ENCODE results near the gene ITIH3. TPM values are rescaled to one million over a fixed set of nuclear protein-coding genes. Genes with fewer than 3 reads are reported as not detected.

Gene ITIH3
- total and polyA plus RNA-seq, 4 donors: 0.92 to 6.2 (median 3.0) TPM

DNA sequence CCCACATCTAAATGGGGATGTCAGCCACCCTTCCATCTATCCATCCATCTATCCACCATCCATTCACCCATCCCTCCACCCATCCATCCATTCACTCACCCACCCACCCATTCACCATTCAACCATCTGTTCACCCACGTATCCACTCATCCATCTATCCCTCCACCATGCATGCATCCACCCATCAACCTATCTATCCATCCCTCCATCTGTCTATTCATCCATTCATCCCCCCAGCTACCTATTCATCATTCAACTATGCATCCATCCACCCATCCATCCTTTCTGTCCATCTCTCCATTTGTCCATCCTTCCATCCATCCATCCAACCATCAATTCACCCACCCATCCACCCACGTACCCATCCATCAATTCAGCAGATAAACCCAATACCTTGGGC lies 14.6 kb downstream of the ITIH3 start:
- Histone ChIP-seq H3K27me3 (ENCODE audit: control insufficient read depth, insufficient read depth, low read length) (no peaks in the 10 kb centered on the region), H3K4me3 (ENCODE audit: low read depth, low read length) (no peak overlapping the region), H3K4me1 (ENCODE audit: control insufficient read depth, insufficient read depth, low read length) (no peaks in the 10 kb centered on the region), H3K9me3 (ENCODE audit: control insufficient read depth, insufficient read depth, low read length) (no peaks in the 10 kb centered on the region), H3K36me3 (ENCODE audit: control insufficient read depth, insufficient read depth, low read length) (no peaks in the 10 kb centered on the region), H3K27ac (ENCODE audit: low read depth, low read length) (no peak overlapping the region)
- DNase-seq (ENCODE audit: low read depth in 4 of 6, low spot score in 6 of 6): no peak
- 79% methylated on average over 1 of the region's 2 CpGs for WGBS (ENCODE audit: insufficient coverage)

GRCh38 chr3:52809662-52810377 lies 15.2 kb downstream of the ITIH3 start:
- Histone ChIP-seq H3K36me3 (ENCODE audit: control insufficient read depth, insufficient read depth, low read length) (no peaks in the 10 kb centered on the region), H3K4me1 (ENCODE audit: control insufficient read depth, insufficient read depth, low read length) (no peaks in the 10 kb centered on the region), H3K4me3 (ENCODE audit: low read depth, low read length) (no peak overlapping the region), H3K9me3 (ENCODE audit: control insufficient read depth, insufficient read depth, low read length) (no peaks in the 10 kb centered on the region), H3K27me3 (ENCODE audit: control insufficient read depth, insufficient read depth, low read length) (no peaks in the 10 kb centered on the region), H3K27ac (ENCODE audit: low read depth, low read length) (no peak overlapping the region)
- no peak for DNase-seq (ENCODE audit: low read depth in 4 of 6, low spot score in 6 of 6)
- 72% methylated on average over 6 of the region's 7 CpGs for WGBS (ENCODE audit: insufficient coverage)

DNA sequence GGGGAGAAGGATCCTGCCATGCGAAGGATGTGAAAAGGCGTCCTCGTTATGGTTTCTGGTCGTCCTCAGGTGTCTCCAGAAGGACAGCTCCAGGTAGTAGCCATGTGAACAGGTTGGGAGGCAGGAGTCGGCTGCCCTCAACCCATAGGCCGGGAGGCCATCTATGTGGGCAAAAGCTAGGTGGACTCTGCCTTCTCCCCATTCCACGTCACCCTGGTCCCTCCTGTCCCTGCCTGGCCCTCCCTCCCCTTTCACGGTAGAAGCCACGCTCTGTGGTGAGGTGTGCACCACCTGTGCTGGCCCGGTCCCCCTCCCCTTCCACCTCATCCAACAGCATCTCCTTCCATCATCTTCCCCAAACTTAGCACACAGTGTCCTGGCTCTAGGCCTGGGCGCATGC lies 16.3 kb downstream of the ITIH3 start:
- Histone ChIP-seq H3K9me3 (ENCODE audit: control insufficient read depth, insufficient read depth, low read length) (no peaks in the 10 kb centered on the region), H3K27ac (ENCODE audit: low read depth, low read length) (no peak overlapping the region), H3K27me3 (ENCODE audit: control insufficient read depth, insufficient read depth, low read length) (no peaks in the 10 kb centered on the region), H3K36me3 (ENCODE audit: control insufficient read depth, insufficient read depth, low read length) (no peaks in the 10 kb centered on the region), H3K4me1 (ENCODE audit: control insufficient read depth, insufficient read depth, low read length) (no peaks in the 10 kb centered on the region), H3K4me3 (ENCODE audit: low read depth, low read length) (no peak overlapping the region)
- DNase-seq (ENCODE audit: low read depth in 4 of 6, low spot score in 6 of 6): no peak
- 88% methylated on average over 11 of the region's 11 CpGs for WGBS (ENCODE audit: insufficient coverage)

GRCh38 chr3:52811452-52812011 lies 16.9 kb downstream of the ITIH3 start:
- Histone ChIP-seq H3K27ac (ENCODE audit: low read depth, low read length) (no peak overlapping the region), H3K4me3 (ENCODE audit: low read depth, low read length) (no peak overlapping the region), H3K27me3 (ENCODE audit: control insufficient read depth, insufficient read depth, low read length) (no peaks in the 10 kb centered on the region), H3K36me3 (ENCODE audit: control insufficient read depth, insufficient read depth, low read length) (no peaks in the 10 kb centered on the region), H3K9me3 (ENCODE audit: control insufficient read depth, insufficient read depth, low read length) (no peaks in the 10 kb centered on the region), H3K4me1 (ENCODE audit: control insufficient read depth, insufficient read depth, low read length) (no peaks in the 10 kb centered on the region)
- DNase-seq (ENCODE audit: low read depth in 4 of 6, low spot score in 6 of 6): no peak
- WGBS (ENCODE audit: insufficient coverage): 91% methylated on average over 6 of the region's 7 CpGs

DNA sequence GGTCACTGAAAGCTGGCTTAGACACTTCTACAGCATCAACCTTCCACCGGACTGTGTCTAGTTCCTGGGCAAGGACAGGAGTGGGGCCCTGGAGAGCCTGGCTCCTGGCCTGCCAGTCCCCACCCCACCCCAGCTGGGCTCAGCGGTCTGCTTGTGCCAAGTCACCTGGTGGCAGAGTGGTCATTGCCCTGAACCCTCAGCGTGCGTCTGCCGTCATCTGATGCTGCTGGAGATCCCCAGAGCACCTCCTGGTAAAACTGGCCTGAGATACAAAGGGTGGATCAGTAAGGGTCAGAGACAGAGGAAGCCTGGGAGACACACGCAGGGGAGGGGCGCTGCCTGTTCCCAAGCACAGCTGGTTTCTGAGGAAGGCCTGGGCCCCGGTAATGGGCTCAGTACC lies 19.2 kb downstream of the ITIH3 start:
- no peak for DNase-seq (ENCODE audit: low read depth in 4 of 6, low spot score in 6 of 6)
- H3K27ac ChIP-seq (ENCODE audit: low read depth, low read length): no peak overlapping the region
- H3K4me1 ChIP-seq (ENCODE audit: control insufficient read depth, insufficient read depth, low read length): no peaks in the 10 kb centered on the region
- peaks cover 14% of the 10 kb centered on the region for H3K36me3 ChIP-seq (ENCODE audit: control insufficient read depth, insufficient read depth, low read length)
- H3K4me3 ChIP-seq (ENCODE audit: low read depth, low read length): no peak overlapping the region
- no peaks in the 10 kb centered on the region for H3K9me3 ChIP-seq (ENCODE audit: control insufficient read depth, insufficient read depth, low read length)
- WGBS (ENCODE audit: insufficient coverage): 91% methylated on average over 8 of the region's 8 CpGs
- H3K27me3 ChIP-seq (ENCODE audit: control insufficient read depth, insufficient read depth, low read length): no peaks in the 10 kb centered on the region

GRCh38 chr3:52816199-52816598 lies 21.6 kb downstream of the ITIH3 start:
- Histone ChIP-seq H3K36me3 (ENCODE audit: control insufficient read depth, insufficient read depth, low read length) (peaks cover 36% of the 10 kb centered on the region), H3K27ac (ENCODE audit: low read depth, low read length) (no peak overlapping the region), H3K9me3 (ENCODE audit: control insufficient read depth, insufficient read depth, low read length) (no peaks in the 10 kb centered on the region), H3K4me1 (ENCODE audit: control insufficient read depth, insufficient read depth, low read length) (no peaks in the 10 kb centered on the region), H3K27me3 (ENCODE audit: control insufficient read depth, insufficient read depth, low read length) (no peaks in the 10 kb centered on the region), H3K4me3 (ENCODE audit: low read depth, low read length) (no peak overlapping the region)
- WGBS (ENCODE audit: insufficient coverage): 47% methylated on average over 2 of the region's 6 CpGs
- DNase-seq (ENCODE audit: low read depth in 4 of 6, low spot score in 6 of 6): no peak

GRCh38 chr3:52816654-52817053 lies 22.1 kb downstream of the ITIH3 start:
- 95% methylated on average over 10 of the region's 10 CpGs for WGBS (ENCODE audit: insufficient coverage)
- Histone ChIP-seq H3K27me3 (ENCODE audit: control insufficient read depth, insufficient read depth, low read length) (no peaks in the 10 kb centered on the region), H3K36me3 (ENCODE audit: control insufficient read depth, insufficient read depth, low read length) (peaks cover 40% of the 10 kb centered on the region), H3K9me3 (ENCODE audit: control insufficient read depth, insufficient read depth, low read length) (no peaks in the 10 kb centered on the region), H3K4me1 (ENCODE audit: control insufficient read depth, insufficient read depth, low read length) (peaks cover 3% of the 10 kb centered on the region), H3K4me3 (ENCODE audit: low read depth, low read length) (no peak overlapping the region), H3K27ac (ENCODE audit: low read depth, low read length) (no peak overlapping the region)
- DNase-seq (ENCODE audit: low read depth in 4 of 6, low spot score in 6 of 6): no peak

DNA sequence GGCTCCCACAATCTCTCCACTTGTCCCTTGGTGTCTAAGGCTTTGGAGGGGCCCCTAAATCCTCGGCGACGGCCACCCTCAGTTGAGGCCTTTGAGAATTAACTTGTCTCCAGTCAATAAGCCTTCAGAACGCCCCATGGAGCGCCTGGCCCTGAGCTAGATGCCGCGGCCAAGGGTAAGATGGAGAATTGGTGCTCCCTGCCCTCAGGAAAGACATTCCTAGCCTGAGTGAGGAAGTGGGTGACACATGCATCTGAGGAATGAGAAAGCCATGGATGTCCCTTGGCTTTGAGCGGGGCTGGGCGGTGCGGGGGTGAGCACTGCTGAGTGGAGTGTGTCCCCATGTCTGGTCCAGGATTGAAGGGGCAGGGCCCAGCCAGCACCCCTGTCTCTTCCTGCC lies 22.6 kb downstream of the ITIH3 start:
- Histone ChIP-seq H3K9me3 (ENCODE audit: control insufficient read depth, insufficient read depth, low read length) (no peaks in the 10 kb centered on the region), H3K36me3 (ENCODE audit: control insufficient read depth, insufficient read depth, low read length) (peaks cover 42% of the 10 kb centered on the region), H3K27me3 (ENCODE audit: control insufficient read depth, insufficient read depth, low read length) (no peaks in the 10 kb centered on the region), H3K4me3 (ENCODE audit: low read depth, low read length) (no peak overlapping the region), H3K4me1 (ENCODE audit: control insufficient read depth, insufficient read depth, low read length) (peaks cover 3% of the 10 kb centered on the region), H3K27ac (ENCODE audit: low read depth, low read length) (no peak overlapping the region)
- WGBS (ENCODE audit: insufficient coverage): 95% methylated on average over 10 of the region's 10 CpGs
- DNase-seq (ENCODE audit: low read depth in 4 of 6, low spot score in 6 of 6): no peak

GRCh38 chr3:52817860-52818259 lies 23.3 kb downstream of the ITIH3 start:
- 98% methylated on average over 6 of the region's 7 CpGs for WGBS (ENCODE audit: insufficient coverage)
- Histone ChIP-seq H3K4me3 (ENCODE audit: low read depth, low read length) (no peak overlapping the region), H3K36me3 (ENCODE audit: control insufficient read depth, insufficient read depth, low read length) (peaks cover 47% of the 10 kb centered on the region), H3K9me3 (ENCODE audit: control insufficient read depth, insufficient read depth, low read length) (no peaks in the 10 kb centered on the region), H3K4me1 (ENCODE audit: control insufficient read depth, insufficient read depth, low read length) (peaks cover 3% of the 10 kb centered on the region), H3K27ac (ENCODE audit: low read depth, low read length) (no peak overlapping the region), H3K27me3 (ENCODE audit: control insufficient read depth, insufficient read depth, low read length) (no peaks in the 10 kb centered on the region)
- no peak for DNase-seq (ENCODE audit: low read depth in 4 of 6, low spot score in 6 of 6)

GRCh38 chr3:52819936-52820335 lies 25.3 kb downstream of the ITIH3 start:
- no peak for DNase-seq (ENCODE audit: low read depth in 4 of 6, low spot score in 6 of 6)
- WGBS (ENCODE audit: insufficient coverage): 81% methylated on average over 2 of the region's 2 CpGs
- no peaks in the 10 kb centered on the region for H3K27me3 ChIP-seq (ENCODE audit: control insufficient read depth, insufficient read depth, low read length)
- no peak overlapping the region for H3K27ac ChIP-seq (ENCODE audit: low read depth, low read length)
- H3K9me3 ChIP-seq (ENCODE audit: control insufficient read depth, insufficient read depth, low read length): no peaks in the 10 kb centered on the region
- no peak overlapping the region for H3K4me3 ChIP-seq (ENCODE audit: low read depth, low read length)
- H3K36me3 ChIP-seq (ENCODE audit: control insufficient read depth, insufficient read depth, low read length): peaks cover 66% of the 10 kb centered on the region
- peaks cover 3% of the 10 kb centered on the region for H3K4me1 ChIP-seq (ENCODE audit: control insufficient read depth, insufficient read depth, low read length)

All from spinal cord (tissue), 10 donors.